GM19467 (cell line): ENCODE results near the gene FOXO1.

ENCODE experiments used
- ATAC-seq: cut with Tn5 transposase; IDR thresholded peaks from one replicate; pipeline ENCODE4 v1.9.1; 2021; ENCODE audit warnings: mild to moderate bottlenecking, moderate library complexity; ENCODE audit not compliant: unreplicated experiment

The FOXO1 gene

DNA sequence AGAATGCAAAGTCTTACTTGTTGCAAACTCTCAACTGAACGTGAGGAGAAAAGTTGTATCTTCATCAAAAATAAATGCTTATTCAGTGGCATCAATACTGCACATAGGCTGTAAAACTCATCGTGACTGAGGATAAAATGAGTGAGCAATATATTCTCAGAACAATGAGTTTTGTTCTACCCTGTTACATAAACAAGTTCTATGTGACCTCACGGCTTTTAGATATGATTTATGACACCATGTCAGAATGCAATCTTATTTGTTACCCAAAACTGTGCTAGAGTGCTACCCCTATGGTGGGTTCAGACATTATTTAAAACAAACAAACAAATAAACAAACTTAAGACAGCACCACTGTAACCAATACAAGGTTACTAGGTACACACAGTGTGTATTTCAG is 55.4 kb downstream of the FOXO1 start:
- no peak for ATAC-seq

DNA sequence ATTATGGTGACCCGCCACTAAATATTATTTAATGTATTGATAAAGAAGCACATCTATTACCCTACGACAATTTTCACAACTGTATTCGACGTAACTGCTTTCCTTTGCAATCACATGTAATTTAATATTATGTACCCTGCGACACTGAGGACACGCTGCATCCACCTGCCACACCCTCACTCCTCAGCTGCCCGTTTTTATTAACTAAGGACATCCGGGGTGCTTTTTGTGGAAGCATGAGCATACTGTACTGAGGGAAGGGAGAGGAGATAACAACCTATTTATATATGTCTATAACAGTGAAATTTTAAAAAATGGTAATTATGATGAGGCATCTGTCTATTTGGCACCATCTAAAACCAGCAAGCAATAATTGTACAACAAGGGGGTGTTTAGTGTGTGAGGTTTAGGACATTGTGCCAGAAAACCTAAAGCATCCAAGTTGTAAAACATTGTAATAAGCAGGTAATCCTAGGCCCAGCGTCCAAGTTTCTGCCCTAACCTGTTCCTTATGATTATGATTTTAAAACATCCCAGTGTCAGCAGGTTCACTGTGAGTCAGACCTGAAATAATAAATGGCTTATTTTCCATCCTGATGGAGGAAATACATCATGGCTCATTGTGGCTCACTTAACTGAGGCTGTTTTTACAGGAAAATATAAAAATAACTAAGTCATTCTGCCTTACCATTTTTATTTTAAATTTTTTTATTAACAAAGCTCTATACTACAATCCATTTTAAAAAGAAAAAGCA is 56.3 kb downstream of the FOXO1 start:
- ATAC-seq, result no peak

DNA sequence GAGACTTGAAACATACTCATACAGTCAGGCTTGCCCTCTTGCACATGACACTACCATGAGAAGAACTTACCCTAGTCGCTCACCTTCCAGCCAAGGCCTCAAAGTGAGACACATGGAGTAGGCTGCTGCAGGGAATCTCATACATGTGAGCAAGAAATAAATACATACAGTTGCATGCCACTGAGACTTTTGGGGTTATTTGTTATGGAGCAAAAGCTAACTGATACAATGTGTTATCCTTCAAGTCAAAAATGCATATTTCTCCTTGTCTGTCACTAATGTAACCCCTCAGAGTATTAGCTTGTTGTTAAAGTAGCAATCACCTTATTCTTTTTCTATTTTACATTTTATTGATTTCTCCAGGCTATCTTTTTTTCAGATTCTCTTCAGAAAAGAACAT is 58.1 kb downstream of the FOXO1 start:
- ATAC-seq, result no peak

DNA sequence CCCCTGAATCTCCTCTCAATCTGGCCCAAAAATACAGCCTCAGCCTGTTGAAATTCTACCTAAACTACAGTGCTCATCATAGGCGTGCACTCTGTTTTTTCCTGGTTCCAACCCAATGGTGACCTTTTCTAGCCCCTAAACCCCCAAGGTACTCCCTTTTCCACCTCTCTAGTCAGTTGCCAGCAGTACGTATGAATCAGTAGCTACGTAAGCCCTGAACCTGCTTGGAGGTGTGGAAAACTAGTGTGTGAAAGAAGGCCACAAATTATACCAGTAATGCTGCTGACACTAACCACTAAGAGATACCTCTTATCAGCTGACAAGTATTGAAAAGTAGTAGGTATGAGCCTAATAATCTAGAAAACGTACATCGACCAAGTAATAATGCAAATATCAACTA is 60.9 kb downstream of the FOXO1 start:
- no peak for ATAC-seq

GRCh38 chr13:40604135-40604534 is 62.3 kb downstream of the FOXO1 start:
- no peak for ATAC-seq

- no peak for ATAC-seq
Measured at GRCh38 chr13:40600149-40600751, 66.2 kb downstream of the FOXO1 start.

- no peak for ATAC-seq
Measured at GRCh38 chr13:40599747-40600146, 66.7 kb downstream of the FOXO1 start.

DNA sequence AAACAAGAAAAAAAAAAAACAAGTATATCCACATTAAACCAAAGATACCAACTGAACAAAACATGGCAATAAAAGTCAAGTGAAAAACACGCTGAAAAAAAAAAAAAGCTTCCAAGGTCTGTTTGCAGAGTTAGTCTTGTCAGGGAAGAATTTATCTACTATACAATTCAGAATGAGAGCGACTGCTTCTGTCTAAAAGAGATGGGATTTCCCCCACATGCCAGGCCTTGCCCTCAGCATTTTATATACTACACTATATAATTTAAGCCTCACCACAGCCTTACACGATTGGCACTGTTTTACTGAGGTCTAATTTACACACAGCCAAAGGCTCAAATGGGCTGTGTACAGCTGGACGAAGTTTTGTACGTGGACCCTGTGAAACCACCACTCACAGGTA is 67.3 kb downstream of the FOXO1 start:
- ATAC-seq, result no peak

GRCh38 chr13:40598569-40598968 is 67.9 kb downstream of the FOXO1 start:
- ATAC-seq, result no peak

DNA sequence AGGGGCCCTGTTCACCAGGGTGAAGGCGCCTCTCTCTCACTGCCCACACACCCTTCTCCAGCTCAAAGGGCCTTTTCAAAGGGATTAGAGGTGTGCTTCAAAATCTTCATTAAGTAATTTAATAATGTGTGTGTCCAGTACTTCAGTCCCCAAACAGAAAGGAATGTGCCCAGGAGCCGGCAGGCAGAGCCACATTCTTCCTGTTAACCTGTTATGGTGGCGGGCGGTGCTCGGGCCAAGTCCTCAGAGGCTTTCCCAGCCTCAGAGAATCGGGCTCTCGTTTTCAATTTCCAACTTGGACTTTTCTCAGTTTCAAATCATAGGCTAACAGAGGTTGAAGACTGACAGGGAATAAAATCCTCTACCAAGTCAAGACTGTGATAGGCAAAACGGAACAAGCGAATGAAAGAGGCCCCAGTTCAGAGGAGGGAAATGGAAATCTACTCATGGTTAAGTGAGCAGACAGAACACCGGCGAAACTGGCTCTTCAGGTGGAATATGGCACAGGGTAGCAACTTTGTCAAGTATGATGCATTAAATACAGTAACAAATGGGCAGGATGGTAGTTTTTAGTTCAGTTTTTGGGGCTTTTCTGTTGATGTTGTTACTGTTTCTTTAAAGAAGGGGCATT is 68.6 kb downstream of the FOXO1 start:
- no peak for ATAC-seq

GRCh38 chr13:40596484-40596883 is 70.0 kb downstream of the FOXO1 start:
- no peak for ATAC-seq

DNA sequence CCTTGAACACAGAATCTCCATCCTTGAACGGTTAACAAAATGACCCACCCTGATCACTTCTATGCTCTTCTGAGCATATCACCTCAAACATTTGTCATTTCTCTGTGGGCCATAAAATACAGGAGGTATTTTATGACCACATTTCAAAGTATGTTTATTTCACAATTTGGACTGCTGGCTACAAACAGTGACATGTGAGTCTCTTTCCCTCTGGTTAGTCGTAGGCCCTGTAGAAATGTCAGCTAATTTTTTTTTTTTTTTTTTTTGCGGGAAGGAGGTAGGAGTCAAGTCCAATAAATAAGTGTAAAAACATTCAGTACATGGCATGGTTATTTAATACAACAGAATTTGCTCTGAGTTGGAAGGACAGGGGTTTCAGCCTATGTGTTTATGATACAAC is 70.7 kb downstream of the FOXO1 start:
- ATAC-seq, result no peak

DNA sequence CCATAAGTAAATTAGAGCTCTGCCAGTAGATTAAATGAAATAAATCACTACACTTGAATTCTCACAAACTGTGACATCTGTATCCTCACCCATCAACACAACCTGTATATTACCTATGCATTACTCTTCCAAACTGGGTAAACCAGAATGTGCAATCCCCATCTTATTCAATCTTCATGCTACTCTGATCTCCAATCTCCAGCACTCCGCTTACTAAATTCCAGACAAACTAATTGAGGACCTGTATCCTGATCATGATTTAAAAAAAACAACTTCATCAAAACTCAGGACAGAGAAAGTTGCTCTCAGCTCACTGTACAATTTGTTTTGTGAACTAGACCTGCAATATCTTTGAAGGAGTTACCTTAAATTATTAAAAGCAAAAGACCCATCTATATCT is 74.4 kb downstream of the FOXO1 start:
- no peak for ATAC-seq

- no peak for ATAC-seq
Measured at GRCh38 chr13:40591091-40591490, 75.3 kb downstream of the FOXO1 start.

DNA sequence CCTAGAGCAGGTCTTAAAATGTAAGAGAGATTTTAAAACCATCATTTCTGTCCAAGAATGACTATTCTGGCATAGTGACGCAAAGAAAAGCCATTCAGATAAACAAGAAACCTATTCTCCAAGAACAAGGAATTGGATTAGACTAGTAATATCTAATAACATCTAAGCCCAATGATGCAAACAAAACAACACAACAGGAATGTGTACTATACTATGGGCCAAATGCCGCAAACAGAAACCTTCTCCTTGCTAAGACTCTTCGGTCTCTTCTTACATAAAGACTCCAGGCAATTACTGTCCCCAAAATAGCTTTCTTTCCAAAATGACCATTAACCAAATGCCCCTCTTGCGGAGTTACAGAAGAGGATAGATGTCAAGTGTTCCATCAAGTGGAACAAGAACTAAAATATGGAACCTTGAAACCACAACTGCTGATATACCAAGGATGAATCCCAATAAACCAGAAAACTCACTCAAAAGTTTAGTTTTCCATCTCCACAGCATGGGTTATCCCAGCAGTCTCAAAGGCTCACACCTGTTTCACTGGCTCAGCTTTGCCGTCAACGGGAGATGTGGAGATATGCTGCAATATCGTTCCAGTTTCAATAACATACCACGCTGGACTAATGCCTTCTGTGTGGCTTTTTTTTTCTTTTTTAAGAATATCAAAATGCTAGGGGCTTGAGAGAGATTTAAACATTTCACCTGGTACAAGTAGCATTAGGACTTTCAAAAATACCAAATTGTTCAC is 76.2 kb downstream of the FOXO1 start:
- no peak for ATAC-seq

DNA sequence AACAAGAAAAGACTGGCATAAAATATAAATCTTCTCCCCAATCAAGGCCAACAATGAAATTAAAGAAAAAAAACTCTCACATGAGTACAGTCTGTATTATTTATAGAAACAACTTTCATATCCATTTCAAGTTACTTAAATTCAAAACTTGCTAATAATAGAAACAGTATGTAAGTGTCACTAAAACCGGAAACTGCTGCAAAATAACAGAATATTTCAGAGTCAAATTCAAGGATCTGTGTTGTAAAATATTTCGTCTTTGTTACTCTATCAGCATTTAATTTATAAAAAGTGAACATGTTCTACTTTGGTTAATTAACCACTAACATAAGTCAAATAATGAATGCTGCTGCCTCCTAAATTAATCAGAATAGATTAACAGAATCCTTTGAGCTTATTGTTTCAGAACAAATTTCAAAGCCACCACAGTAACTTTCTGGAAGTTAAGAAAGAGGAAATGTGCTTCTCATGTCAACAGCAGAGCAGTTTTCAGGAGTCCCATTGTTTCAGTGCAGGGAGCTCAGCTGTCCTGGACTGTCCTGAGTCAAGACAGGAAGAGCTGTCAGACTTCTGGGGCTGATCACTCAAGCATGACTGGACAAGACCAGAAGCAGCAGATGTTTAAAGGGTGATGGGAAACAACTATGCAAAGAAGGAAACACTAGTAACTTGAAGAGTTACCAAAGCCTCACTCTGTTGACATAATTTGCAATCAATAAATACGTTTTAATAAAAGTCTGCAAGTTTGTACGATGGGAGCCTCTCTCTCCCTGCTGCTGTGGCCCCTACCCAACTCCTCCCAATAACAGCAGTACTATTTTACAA is 76.9 kb downstream of the FOXO1 start:
- ATAC-seq, result peak; percentile 87

DNA sequence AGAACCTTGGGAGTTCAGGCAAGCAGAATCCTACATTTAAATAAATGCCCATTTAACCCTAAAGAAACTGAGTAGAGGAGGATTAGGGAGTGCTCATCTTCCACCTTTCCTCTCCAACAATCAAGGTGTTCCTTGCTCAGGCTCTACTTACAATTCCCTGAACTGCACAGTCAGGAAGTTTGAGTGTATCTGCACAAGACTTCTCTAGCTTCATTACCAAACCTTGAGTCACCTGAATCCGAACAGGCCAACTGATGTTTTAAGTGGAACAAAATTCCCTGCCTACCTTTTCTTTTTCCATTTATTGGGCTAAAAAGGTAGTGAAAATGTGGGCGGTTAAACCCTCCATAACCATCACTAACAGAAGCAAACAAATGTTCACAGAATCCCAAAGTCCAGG is 78.3 kb downstream of the FOXO1 start:
- ATAC-seq, result no peak

DNA sequence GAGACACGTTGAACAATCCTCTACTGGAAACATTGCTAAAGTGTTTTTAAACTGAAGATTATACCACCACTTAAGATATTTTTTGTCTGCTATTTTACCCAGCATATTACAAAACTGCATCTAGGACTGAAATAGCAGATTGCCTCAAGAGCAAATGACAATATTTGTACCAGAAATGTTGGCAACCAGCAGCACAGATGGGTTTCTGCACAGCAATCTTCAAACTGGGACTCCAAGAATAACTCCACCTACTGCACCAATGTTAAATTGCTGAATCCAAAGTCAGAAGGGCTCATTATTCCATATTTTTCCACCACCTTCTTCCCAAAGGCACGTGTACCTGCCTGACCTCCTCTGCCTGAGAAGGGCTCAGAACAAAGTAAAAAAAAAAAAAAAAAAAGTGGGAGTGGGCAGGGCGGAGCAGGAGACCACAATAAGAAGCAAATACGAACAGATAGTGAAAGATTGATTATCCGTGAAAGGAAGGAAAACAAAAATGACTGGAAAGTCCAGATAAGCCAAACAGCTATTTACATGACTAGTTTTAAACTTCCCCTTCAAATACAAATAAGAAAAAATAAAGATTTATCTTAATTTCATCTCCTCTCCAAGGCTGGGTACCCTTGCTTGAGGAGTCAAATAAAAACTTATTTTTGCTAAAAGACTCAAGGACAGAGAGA is 79.4 kb downstream of the FOXO1 start:
- no peak for ATAC-seq

DNA sequence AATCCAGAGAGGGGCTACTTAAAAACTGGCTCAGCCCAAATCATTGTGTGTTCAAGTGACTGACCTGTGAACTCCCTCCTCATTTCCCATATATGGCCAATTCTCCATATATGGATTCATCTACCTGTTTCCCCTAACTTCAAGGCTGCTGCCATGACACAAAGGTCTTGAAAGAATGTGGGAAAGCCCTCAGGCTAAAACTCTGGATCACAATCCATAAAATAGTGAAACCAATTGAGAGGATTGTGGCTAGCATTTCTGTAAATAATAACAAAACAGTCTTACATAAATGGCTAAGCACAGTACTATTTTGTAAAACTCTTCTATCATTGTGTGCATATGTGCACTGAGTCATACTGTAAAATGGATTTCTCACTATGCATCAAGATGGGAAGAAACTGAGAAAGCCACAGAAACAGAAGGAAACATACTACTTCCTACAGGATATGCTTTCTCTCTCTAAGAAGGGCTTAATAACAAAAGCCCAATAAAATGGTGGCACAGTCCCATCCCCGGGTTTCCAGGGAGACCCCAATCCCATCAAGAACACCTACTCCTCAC is 80.5 kb downstream of the FOXO1 start:
- no peak for ATAC-seq

DNA sequence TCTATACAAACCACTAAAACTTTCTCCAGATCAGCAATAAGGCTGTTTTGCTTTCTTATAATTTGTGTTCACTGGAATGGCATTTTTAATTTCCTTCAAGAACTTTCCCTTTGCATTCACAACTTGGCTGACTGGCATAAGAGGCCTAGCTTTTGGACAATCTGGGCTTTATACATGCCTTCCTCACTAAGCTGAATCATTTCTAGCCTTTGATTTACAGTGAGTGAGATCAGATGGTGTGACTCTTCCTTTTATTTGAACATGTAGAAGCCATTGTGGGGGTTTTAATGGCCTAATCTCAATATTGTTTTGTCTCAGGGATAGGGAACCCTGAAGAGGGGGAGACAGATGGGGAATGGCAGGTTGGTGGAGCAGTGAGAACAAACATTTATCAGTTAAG is 82.7 kb downstream of the FOXO1 start:
- no peak for ATAC-seq
